ENCODE measurements around the gene CD247.

CD247 gene

DNA sequence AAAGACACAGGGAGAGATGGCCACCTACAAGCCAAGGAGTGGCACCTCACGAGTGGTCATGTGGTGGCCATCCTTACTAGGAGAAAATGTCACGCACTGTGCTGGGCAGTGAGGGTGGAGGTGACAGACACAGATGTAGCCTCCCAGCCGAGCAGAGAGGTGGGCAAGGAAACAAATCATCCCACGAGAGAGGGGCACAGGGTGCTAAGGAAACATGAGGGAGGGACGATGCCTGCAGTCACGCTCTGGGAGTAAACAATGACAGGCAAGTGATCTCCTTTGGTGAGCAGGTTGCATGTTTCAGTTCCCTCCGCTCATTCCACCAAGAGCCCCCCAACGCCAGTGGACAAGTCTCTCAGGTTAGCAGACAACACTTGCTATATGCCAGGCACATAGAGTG is 65.8 kb downstream of the CD247 start:
- TF ChIP-seq, protein P1, sequence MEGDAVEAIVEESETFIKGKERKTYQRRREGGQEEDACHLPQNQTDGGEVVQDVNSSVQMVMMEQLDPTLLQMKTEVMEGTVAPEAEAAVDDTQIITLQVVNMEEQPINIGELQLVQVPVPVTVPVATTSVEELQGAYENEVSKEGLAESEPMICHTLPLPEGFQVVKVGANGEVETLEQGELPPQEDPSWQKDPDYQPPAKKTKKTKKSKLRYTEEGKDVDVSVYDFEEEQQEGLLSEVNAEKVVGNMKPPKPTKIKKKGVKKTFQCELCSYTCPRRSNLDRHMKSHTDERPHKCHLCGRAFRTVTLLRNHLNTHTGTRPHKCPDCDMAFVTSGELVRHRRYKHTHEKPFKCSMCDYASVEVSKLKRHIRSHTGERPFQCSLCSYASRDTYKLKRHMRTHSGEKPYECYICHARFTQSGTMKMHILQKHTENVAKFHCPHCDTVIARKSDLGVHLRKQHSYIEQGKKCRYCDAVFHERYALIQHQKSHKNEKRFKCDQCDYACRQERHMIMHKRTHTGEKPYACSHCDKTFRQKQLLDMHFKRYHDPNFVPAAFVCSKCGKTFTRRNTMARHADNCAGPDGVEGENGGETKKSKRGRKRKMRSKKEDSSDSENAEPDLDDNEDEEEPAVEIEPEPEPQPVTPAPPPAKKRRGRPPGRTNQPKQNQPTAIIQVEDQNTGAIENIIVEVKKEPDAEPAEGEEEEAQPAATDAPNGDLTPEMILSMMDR (IDR thresholded peaks at IDR 0.05; ENCODE audit: insufficient read depth, low read depth, low read length, missing control alignments): no peak
- no peak overlapping the region for H3K4me3 ChIP-seq (ENCODE audit: low read depth, low read length)
- DNase-seq (ENCODE audit: low read depth): no peak

DNA sequence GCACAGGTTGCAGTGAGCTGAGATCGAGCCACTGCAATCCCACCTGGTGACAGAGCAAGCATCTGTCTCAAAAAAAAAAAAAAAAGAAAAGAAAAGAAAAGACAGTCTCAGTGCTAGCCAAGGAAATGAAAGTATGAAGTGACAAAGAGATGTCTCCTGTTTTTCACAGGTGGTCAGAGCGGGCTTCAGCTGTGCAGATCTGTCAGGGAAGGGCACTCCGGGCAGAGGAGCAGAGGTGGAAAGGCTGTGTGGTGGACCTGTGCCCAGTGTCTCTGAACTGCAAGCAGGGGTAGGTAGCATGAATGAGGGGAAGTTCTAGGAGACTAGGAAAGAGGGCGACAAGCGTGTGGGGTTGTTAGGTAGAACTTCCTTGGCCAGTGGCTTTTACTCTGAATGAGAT is 67.5 kb downstream of the CD247 start:
- H3K4me3 ChIP-seq (ENCODE audit: low read depth, low read length): no peak overlapping the region
- TF ChIP-seq, protein P1 (IDR thresholded peaks at IDR 0.05; ENCODE audit: insufficient read depth, low read depth, low read length, missing control alignments): no peak
- DNase-seq (ENCODE audit: low read depth): no peak

DNA sequence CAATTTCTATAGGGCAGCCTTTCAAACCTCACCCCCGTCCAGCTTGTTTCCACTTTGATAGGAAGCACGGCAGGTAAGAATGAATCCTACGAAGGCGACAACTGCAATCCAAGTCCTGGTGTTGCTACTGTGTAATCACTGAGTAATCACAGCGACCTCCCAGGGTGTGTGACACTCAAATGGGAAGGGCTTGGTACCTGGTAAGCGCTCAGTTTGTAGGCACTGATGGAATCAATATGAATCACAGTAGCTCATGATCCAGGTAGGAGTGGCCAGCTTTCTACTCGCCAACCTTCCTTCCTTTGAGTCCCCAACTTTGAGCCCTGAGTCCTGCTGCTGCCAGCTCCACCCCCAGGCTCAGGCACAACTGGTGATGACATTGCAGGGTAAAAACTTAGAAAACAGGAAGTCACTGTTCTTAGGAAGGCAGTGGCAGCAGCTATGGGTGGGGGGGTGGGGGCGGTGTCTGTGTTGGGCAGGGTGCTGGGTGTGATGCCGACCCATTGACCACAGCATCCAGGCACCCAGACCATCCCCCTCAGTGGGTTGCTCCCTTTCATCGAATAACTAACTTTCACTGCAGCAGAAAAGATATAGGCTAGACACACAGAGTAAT is 70.7 kb downstream of the CD247 start:
- peak; percentile 58 for DNase-seq (ENCODE audit: low read depth)

DNA sequence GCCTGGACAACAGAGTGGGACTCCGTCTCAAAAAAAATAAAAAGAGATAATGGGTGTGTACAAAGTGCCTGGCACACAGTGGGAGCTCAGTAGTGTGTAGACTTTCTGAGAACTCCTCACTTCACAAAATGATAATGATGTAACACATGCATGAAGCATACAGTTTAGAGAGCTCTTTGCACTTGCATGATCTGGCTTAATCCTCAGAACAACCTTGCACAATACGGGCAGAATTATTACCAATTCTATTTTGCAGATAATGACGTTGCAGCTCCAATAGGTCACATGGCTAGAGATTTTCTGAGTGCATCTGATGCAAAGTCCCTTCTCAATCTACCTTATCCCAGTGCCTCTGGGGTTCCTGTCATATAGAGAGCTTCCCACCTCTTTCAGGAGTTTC is 71.4 kb downstream of the CD247 start:
- H3K4me3 ChIP-seq (ENCODE audit: low read depth, low read length): no peak overlapping the region
- no peak for DNase-seq (ENCODE audit: low read depth)
- TF ChIP-seq, protein P1 (IDR thresholded peaks at IDR 0.05; ENCODE audit: insufficient read depth, low read depth, low read length, missing control alignments): no peak

More for the DNA sequence above, 70.7 kb downstream of the CD247 start:
- no peak overlapping the region for H3K4me3 ChIP-seq (ENCODE audit: low read depth, low read length)
- TF ChIP-seq, protein P1 (IDR thresholded peaks at IDR 0.05; ENCODE audit: insufficient read depth, low read depth, low read length, missing control alignments): no peak

DNA sequence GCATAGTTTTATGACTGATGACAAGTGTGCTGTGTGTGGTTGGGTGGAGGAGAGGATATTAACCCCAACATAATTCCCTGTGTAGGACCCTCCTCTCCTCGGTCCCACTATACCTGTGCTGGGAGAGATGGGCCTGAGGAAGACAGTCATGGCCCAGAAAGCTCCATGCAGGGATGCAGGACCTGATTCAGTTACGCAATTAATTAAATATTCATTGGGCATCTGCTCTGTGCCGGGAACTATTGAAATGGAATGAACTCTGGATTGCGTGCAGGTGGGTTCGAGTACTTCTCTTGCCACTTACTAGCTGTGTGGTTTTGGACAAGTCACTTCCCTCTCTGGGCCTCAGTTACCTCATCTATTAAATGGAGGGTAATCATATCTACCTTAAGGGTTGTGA is 74.6 kb downstream of the CD247 start:
- no peak overlapping the region for H3K4me3 ChIP-seq (ENCODE audit: low read depth, low read length)
- DNase-seq (ENCODE audit: low read depth): no peak
- TF ChIP-seq, protein P1 (IDR thresholded peaks at IDR 0.05; ENCODE audit: insufficient read depth, low read depth, low read length, missing control alignments): no peak

DNA sequence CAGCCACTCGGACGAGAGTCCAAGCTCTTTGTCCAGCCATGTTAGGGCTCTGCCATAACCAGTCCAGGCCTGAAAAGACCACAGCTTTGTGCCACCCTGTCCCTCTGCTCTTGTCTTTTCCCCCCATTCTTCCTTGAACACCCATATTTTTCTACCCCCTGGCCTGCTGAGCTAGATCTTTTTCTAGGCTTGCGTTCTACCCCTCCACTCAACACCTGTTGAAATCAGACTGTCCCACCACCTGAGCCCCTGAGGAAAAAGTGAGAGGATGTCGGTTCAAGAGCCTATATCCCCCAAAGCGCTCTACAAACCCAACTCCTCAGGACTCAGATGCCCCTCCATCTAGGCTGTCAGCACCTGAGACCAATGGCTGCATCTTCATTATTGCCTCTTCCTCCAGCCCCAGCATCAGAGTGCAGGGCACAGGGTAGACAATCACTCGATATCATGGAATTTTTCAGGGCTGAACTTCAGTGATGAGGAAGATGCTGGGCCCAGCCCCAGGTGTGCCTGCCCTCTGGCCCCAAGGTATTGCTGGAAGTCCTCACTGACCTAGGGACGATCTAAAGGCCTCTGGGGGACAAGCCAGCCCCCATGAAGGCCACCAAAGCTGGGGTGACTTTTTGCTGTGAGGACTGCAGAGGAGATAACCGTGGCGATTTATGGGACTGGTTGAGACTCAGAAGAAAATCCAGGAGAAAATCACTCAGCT is 75.3 kb downstream of the CD247 start:
- TF ChIP-seq, protein P1 (IDR thresholded peaks at IDR 0.05; ENCODE audit: insufficient read depth, low read depth, low read length, missing control alignments): no peak
- DNase-seq (ENCODE audit: low read depth): no peak
- H3K4me3 ChIP-seq (ENCODE audit: low read depth, low read length): no peak overlapping the region
